Activated T-helper 9 cell treated with anti-CD3 and anti-CD28 coated beads, Interleukin-2, amount 50 U/mL, for 16 hours (primary cell): ENCODE data around the gene ANKRD12.

Experiments
- DNase-seq: peaks from one replicate; pipeline ENCODE4 v3.0.0-alpha.2; 2020; ENCODE audit warnings: low read depth

ANKRD12 gene

DNA sequence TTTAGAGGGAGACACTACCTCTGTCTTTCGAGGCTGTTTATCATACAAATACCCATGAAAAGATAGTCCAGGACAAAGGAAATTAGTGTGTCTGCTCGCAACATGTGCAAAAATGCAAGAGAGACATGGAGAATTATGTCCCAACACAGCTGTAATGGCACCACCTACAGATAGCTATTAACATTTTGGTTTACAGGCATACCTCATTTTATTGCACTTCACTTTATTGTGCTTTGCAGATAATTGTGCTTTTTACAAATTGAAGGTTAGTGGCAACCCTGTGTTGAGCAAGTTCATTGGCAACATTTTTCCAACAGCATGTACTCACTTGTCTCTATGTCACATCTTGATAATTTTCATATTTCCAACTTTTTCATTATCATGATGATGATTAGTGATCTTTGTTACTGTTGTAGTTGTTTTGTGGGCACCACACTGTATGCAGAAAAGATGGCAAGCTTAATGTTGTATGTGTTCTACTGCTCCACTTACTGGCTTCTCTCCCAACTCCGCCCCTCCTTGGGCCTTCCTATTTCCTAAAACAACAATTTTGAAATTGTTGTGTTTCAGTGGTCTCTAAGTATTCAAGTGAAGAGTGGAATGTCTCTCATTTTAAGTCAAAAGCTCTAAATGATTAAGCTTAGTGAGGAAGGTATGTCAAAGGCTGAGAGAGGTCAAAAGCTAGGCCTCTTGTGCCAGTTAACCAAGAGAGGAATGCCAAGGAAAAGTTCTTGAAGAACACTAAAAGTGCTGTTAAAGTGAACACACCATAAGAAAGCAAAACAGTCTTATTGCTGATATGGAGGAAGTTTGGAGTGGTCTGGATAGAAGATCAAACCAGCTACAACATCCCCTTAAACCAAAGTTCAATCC lies 52.0 kb downstream of the ANKRD12 start:
- no peak for DNase-seq

DNA sequence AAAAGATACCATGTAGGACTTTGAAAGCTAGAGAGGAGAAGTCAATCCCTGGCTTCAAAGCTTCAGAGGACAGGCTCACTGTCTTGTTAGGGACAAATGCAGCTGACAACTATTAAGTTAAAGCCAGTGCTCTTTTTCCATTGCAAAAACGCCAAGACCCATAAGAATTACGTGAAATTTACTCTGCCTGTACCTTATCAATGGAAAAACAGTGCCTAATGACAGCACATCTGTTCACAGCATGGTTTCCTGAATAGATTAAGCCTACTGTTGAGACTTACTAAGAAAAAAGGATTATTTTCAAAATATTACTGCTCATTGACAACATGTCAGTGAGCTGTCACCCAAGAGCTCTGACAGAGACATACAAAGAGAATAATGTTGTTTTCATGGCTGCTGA lies 52.9 kb downstream of the ANKRD12 start:
- DNase-seq: no peak

DNA sequence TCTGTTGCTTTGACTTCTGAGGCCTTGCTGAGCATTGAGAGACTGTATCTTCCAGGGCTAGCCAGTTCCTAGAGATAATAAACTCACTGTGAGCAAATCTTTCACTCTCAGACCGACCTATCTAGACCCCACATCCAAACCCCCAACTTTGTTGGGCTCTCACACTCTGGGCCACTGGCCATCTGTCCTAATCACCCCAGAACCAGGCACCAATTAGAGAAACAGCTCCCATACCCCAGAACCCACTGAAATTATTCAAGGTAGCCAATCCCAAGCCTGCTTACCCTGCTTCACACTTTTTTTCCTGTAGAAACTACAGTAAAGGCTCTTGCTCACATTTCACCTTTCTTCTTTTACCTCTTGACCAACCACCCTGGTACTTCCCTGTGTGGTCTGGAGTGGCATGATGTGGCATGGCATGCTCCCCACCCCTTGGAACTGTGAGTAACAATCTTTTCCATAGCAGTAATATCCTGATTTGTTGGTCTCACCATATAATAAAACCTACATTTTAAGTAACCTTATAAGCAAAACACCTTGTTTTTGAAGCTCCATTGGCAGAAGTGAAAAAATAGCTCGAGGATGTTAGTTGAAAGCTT lies 55.2 kb downstream of the ANKRD12 start:
- DNase-seq: no peak

DNA sequence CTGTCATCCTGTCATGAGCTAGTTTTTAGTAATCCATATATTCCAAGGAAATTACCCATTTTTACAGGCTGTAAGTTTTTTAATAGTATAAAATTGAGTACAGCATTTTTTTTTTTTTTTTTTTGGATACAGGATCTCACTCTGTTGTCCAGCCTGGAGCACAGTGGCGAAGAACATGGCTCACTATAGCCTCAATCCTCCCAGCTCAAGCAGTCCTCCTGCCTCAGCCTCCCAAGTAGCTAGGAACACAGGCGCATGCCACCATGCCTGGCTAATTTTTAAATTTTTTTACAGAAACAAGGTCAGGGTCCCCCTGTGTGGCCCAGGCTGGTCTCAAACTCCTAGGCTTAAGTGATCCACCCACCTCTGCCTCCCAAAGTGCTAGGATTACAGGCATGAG lies 56.5 kb downstream of the ANKRD12 start:
- no peak for DNase-seq

DNA sequence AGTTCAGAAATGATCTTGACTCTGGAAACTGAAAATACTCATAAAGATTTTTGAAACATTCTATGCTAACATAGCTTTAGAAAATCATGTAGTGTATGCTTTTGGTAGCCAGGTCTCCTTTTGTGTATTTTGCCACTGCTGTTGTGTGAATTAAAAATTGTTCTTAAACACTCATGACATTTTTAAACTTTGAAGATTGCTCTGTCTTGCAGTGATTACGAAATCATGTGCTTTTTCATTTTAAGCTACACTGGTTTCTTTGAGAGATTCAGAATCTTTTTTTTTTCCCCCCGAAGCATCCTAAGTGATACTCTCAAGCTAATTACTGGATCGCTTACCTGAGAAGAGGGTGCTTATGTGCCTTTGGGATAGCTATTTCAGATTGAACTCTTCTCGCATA lies 60.0 kb downstream of the ANKRD12 start:
- DNase-seq: no peak

DNA sequence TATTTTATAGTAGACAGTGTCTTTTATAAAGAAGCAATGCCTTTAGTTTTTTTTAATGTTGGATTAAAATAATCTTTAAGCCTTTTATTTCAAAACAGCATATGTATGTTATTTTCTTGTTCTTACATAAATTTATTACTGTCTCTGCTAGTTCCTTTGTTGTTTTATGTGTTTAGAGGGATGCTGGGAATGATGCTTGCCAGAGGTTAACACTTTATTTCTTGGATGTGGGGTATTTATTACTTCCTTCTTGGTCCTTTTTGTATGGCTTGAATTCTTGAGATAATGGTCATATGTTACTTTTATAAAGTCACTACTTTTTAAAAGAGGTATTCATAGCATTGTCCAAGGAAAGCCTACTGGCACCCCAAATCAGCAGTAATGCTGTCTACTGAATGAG lies 63.1 kb downstream of the ANKRD12 start:
- DNase-seq: no peak

DNA sequence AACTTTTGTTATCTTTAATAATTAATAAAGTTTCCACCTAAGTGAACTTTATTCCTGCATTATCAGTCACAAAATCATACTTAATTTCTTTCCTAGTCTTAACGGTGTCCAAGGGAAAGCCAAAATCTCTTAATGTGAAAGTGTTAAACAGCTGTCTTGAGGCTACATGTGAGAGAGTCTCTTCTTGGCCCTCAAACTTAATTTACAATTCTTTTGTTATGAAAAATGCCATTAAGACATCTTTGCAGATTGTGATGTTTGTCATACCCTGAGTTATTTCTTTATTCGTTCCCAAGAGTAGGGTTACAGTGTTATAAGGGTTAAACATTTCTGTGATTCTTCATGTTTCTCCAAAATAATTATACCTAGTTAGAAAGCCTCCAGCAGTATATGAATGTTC lies 64.6 kb downstream of the ANKRD12 start:
- no peak for DNase-seq

DNA sequence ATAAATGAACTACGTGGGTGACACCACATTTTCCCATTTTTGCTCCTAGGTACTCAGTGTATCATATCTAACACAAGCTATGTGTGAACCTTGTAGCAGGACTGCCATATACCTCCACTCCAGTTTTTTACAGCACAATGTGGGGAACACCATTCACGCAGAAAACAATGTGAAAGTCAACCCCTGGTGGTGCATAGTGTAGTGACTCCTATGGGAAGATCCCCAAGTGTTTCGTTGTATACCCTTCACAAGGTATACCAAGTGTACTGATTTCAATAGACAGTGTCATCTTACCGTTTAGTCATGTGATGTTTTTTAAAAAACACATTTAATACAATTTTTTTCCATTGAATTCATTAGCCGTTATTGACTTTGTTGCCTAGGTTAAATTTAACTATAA lies 68.1 kb downstream of the ANKRD12 start:
- no peak for DNase-seq

DNA sequence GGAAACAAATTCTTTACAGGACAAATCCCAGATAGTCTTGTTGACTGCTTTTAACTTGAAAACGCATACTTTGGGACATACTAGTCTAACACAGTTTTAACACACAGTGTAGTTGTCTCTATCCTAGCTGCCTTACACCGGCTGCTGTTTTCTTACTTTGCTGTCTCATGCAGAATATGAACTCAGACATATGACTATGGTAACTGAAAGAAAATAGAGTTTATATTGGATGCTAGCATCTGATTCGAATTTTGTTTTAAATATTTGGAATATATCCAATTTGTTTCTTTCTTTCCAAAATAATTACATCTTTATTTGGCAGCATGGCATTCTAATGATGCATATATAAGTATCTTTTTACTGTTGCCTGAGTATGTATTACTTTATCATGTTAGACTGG lies 69.8 kb downstream of the ANKRD12 start:
- DNase-seq: no peak

DNA sequence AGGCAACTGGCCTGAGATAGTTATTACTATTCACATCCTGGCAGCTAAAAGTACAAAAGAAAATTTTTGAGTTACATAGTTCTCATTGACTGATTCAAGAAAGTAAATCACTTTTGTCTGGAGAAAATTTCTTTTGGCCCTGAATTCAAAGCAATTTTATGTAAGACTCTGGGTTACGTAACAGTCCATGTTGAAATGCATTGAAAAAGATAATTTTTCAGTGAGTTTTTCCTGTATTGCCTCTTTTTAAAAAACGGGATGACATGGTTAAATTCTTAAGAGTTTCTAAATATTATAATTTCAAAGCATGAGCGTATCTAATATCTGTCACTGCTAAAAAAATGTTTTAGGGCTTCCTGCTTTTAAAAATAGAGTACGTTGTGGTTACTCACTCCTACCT lies 72.7 kb downstream of the ANKRD12 start:
- no peak for DNase-seq

DNA sequence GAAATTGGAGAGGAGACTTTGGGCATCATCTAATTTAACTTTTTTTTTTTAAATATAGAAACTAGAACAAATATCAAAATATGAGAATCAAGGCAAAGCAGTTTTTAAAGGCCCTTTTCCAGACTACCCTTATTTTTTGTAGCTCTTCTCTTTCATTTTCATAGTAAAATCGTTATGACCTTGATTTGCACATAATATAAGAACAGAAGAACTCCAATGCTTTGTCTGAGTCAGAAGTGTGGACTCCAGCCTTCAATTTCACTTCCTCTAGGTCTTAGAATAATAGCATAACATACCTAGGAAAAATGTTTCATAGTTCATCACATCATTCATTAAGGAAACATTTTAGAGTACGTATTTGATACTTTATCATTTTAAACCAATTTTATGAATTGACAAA lies 74.4 kb downstream of the ANKRD12 start:
- no peak for DNase-seq

DNA sequence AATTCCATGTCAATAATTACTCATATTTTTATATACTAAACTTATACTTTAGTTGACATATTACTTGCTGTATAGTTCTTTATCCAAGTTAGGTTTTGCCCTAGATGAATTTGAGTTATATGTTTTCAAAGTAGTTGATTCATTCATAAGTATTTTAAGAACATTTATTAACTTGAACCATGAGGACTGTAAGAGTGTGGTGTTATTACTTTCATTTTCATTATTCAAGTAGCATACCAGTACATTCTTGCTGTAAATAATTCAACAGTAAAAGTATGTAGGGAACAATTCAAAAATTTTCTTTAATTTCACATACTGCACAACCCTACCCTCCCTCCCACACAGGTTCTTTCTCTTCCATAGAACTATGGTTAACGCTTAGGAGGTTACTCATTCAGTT lies 75.4 kb downstream of the ANKRD12 start:
- DNase-seq: no peak

DNA sequence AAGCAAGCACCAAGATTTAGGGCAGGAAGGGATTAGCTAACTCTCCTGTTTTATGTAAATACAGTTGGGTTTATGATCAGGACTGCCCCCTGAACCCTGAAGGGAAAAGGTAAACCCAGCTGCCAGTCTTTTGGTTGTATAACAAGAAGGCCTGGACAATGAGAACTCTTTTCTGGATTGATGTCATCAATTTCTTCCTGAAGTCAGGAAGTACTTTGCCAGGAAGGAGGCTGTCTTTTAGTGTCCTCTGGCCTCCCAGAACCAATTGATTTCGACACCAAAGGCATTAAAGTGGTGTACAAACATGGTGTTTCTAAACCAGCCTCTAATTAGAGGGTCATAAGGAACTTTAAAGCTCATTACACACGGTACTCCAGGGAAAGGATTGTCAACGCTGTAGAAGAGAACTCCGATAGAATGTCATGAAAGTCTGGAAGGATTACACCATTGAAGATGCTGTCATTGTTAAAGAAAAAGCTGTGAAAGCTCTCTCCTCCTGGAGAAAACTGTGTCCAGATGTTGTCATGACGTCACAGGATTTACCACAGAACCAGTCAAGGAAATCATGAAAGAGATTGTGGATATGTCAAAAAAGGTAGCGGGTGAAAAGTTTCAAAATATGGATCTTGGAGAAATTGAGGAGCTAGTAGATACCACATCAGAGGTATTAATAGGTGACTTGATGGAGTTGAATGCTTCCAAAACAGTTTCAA lies 78.8 kb downstream of the ANKRD12 start:
- DNase-seq: no peak

DNA sequence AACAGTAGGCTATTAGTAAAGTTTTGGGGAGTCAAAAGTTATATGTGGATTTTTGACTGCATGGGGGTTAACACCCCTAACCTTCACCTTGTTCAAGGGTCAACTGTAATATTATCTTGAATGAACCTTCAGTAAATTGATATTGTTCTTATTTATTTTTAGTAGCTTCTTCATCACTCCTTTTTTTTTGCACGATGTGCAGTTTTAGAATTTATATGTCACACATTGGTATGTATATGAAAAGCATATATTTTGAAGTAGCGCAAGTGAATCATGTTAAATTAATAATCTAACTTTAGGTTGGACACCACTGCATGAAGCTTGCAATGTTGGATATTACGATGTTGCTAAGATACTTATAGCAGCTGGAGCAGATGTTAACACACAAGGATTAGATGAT lies 79.9 kb downstream of the ANKRD12 start:
- no peak for DNase-seq

DNA sequence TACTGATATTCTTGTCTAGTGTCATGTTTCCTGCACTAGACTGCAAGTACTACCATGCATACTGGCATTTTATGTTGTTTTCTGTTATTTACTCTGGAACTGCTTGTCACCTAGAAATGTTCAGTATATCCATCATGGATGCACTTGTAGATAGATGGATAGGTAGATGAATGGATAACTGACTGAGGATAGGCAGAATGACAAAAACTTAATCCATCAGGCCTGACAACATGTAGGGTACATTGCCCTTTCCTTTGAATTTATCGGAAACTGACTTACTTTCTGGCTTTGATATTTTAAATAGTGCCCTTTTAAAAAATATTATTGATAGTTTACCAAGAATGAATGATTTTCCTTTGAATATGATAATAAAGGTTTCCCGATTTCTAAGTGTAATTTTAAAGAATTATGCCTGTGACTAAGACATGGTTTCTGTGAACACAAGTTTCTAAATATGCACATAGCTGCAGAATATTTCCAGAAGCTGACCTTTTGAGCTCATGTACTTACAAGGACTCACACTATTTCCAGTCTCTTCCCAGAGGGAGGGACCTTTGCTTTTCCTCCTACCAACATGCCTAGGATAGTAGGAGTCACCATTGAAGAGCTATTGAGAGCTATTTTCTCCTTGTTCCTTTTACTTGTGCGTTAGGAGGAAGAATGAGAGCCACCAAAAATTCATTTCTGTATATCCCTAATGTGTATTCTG lies 81.3 kb downstream of the ANKRD12 start:
- no peak for DNase-seq

DNA sequence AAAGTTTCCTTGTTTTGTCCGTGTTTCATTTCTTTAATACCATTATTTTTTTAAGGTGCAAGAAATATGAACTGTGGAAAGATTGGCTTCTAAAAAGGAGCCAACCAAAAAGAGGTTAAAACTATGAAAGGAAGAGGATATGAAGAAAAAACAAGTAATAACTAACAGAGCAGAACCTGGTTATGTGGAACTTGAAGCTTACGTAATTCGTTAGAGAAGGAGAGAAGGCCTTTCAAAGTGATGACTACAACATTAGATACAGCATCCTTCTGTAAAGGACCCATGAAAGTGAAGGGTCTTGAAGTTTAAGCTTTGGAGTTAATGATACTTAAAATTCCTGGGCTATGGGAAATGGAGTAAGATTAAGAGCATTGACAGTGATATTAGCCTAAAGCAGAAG lies 84.5 kb downstream of the ANKRD12 start:
- no peak for DNase-seq

DNA sequence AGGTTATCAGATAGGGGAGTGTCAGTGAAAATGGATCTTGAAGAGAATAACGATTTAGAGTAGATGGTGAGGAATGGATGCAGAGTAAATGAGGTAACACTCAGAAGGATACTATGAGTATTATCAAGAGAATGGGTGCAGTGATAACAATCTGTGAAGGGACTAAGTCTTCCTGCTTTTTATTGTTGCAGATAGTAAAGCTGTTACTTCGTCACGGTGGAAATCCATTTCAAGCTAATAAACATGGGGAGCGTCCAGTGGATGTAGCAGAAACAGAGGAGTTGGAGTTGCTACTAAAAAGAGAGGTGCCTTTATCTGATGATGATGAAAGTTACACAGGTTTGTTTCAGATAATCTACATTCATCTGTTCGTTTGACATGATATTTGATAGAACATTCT lies 85.1 kb downstream of the ANKRD12 start:
- DNase-seq: no peak

DNA sequence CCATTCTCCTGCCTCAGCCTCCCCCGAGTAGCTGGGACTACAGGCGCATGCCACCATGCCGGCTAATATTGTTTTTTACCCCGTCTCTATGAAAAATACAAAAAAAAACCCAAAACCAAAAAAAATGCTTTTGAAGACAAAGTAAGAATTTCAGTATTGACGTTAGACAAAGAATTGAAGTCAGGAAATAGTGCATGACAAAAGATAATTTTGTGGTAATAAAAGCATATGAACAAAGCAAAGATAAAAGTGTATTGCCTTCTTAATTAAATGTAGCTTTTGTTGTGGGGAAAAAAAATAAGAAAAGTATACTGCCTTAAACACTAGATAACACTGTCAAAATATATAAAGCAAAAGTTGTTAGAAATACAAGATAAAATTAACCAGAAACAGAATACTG lies 86.8 kb downstream of the ANKRD12 start:
- no peak for DNase-seq

DNA sequence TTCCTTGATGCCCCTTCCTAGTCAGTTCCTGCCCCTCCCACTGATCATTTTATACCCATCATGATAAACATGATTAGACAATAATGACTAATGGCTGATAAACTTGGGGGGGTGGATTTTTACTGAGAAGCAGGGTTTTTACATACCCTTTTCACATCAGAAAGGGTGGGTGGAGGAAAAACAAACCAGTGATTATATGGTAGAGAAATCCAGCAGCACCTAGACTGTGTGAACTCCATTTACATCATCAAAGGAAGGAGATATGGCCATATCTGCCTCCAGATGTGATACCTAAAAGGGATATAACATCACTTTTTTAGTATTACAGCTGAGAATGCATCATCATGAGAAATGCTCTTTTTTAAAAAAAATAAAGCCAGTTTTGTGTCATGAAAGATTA lies 89.9 kb downstream of the ANKRD12 start:
- DNase-seq: no peak

DNA sequence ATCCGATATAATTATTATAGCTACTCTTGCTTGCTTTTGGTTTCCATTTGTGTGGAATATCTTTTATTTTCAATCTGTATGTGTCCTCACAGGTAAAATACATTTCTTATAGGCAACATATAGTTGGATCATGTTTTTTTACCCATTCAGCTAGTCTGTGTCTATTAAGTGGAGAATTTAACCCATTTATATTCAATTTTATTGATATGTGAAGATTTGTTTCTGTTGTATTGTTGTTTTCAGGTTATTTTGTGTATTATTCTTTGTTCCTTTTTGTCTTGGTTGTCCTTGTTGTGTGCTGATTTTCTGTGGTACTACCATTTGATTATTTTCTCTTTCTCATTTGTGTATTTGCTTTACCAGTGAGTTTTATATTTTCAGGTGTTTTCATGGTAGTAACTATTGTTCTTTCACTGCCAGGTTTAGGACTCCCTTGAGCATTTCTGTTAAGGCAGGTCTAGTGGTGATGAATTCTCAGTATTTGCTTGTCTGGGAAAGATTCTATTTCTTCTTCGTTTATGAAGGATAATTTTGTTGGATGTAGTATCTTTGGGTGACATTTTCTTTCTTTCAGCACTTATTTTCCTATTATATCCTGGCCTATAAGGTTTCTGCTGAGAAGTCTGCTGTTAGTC lies 95.4 kb downstream of the ANKRD12 start:
- no peak for DNase-seq

DNA sequence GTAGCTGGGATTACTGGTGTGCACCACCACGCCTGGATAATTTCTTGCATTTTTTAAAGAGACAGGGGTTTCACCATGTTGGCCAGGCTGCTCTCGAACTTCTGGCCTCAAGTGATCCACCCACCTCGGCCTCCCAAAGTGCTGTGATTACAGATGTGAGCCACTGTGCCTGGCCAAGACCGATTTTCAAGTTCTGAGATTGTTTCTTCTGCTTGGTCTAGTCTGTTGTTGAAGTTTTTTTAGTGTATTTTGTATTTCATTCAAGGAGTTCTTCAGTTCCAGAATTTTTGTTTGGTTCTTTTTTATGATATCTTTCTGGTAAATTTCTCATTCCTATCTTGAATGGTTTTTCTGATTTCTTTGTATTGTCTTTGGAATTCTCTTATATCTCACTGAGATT lies 96.4 kb downstream of the ANKRD12 start:
- DNase-seq: no peak

DNA sequence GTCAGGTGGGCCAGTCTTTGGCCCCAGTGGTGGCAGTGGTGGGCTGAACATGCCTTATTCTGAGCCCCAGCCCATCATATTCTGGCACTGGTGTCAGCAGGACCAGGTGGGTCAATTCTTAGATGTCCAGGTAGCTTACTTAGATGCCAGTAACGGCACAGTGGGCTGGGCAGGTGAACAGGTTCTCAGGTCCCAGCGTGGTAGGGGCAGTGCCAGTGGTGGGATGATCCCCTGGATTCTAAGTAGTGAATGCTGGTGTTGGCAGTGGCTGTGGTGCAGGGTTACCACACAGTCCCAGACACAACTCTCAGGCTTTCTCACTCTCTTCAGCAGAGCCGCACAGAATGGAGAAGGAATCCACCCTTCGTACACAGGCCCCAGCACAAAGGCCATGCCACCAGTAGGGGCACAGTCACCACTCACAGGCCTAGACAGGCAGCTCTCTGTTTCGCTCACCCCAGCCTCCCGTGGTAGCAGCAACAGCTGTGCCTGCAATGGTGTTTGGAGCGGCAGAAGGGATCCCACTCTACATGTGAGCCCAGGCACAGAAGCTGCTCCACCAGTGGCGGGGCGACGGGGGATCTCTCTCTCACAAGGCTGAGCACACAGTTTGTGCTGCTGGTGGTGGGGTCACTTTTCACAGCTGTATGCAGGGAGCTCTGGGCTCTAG lies 97.3 kb downstream of the ANKRD12 start:
- no peak for DNase-seq
